H9 (cell line): ENCODE data around the gene PLCL1. TPM values are rescaled to one million over a fixed set of nuclear protein-coding genes. Genes with fewer than 3 reads are reported as not detected.
A peak's percentile ranks its signal among the peaks of the same experiment; 100 is the strongest.

ENCODE experiments used
- DNase-seq: peaks from one replicate; pipeline ENCODE4 v3.0.0-alpha.2; 2017
- H2AFZ ChIP-seq: one replicate; pipeline ENCODE4 v1.6.1; 2013; ENCODE audit warnings: mild to moderate bottlenecking, low read length, control low read depth, moderate library complexity
- H2AK5ac ChIP-seq: 2 replicates; pipeline ENCODE4 v1.6.1; 2013; ENCODE audit warnings: low read length, control low read depth, mixed read lengths; ENCODE audit not compliant: insufficient read length
- H2BK120ac ChIP-seq: one replicate; pipeline ENCODE4 v1.6.1; 2013; ENCODE audit warnings: low read depth, mild to moderate bottlenecking, low read length, control low read depth, inconsistent platforms; ENCODE audit not compliant: poor library complexity, severe bottlenecking
- H2BK12ac ChIP-seq: 2 replicates; pipeline ENCODE4 v1.6.1; 2013; ENCODE audit warnings: low read length, control low read depth, mixed read lengths, low read depth; ENCODE audit not compliant: insufficient read length
- H2BK15ac ChIP-seq: 2 replicates; pipeline ENCODE4 v1.6.1; 2013; ENCODE audit warnings: low read depth, low read length, control low read depth
- H2BK20ac ChIP-seq: one replicate; pipeline ENCODE4 v1.6.1; 2013; ENCODE audit warnings: low read depth, mild to moderate bottlenecking, low read length, control low read depth, inconsistent platforms; ENCODE audit not compliant: poor library complexity, severe bottlenecking
- H2BK5ac ChIP-seq: 2 replicates; pipeline ENCODE4 v1.6.1; 2013; ENCODE audit warnings: low read length, control low read depth, mixed read lengths; ENCODE audit not compliant: insufficient read length
- H3K14ac ChIP-seq: 2 replicates; pipeline ENCODE4 v1.6.1; 2013; ENCODE audit warnings: low read length, control low read depth; ENCODE audit not compliant: insufficient read depth
- H3K18ac ChIP-seq: 2 replicates; pipeline ENCODE4 v1.6.1; 2013; ENCODE audit warnings: low read depth, mild to moderate bottlenecking, mixed read lengths, low read length, control low read depth; ENCODE audit not compliant: insufficient read length
- H3K23ac ChIP-seq: 2 replicates; pipeline ENCODE4 v1.6.1; 2013; ENCODE audit warnings: low read length, control low read depth, mixed read lengths, low read depth; ENCODE audit not compliant: insufficient read length
- H3K23me2 ChIP-seq: 2 replicates; pipeline ENCODE4 v1.6.1; 2013; ENCODE audit warnings: low read depth, mild to moderate bottlenecking, mixed read lengths, low read length, control low read depth; ENCODE audit not compliant: insufficient read length, poor library complexity, severe bottlenecking
- H3K27ac ChIP-seq: 2 replicates; pipeline ENCODE4 v1.5.1; 2013; ENCODE audit warnings: low read length, control low read depth, mixed read lengths, low read depth; ENCODE audit not compliant: insufficient read length
- H3K27me3 ChIP-seq: 2 replicates; pipeline ENCODE4 v1.6.1; 2013; ENCODE audit warnings: low read length, control low read depth, inconsistent platforms; ENCODE audit not compliant: insufficient read depth
- H3K4ac ChIP-seq: 2 replicates; pipeline ENCODE4 v1.6.1; 2013; ENCODE audit warnings: low read depth, mild to moderate bottlenecking, control low read depth, inconsistent platforms, low read length, moderate library complexity
- H3K4me1 ChIP-seq: 2 replicates; pipeline ENCODE4 v1.6.1; 2013; ENCODE audit warnings: low read length, control low read depth, inconsistent platforms; ENCODE audit not compliant: insufficient read depth
- H3K4me2 ChIP-seq: 2 replicates; pipeline ENCODE4 v1.6.1; 2013; ENCODE audit warnings: low read length, control low read depth, mixed read lengths; ENCODE audit not compliant: insufficient read length, insufficient read depth
- H3K56ac ChIP-seq: 2 replicates; pipeline ENCODE4 v1.6.1; 2013; ENCODE audit warnings: low read depth, mild to moderate bottlenecking, mixed read lengths, low read length, control low read depth; ENCODE audit not compliant: insufficient read length
- H3K79me1 ChIP-seq: 2 replicates; pipeline ENCODE4 v1.6.1; 2013; ENCODE audit warnings: low read depth, mild to moderate bottlenecking, moderate library complexity, low read length, control low read depth, inconsistent platforms; ENCODE audit not compliant: insufficient read depth, poor library complexity, severe bottlenecking
- H3K79me2 ChIP-seq: 2 replicates; pipeline ENCODE4 v1.6.1; 2013; ENCODE audit warnings: low read length, control low read depth, inconsistent platforms; ENCODE audit not compliant: insufficient read depth
- H3K9ac ChIP-seq: 2 replicates; pipeline ENCODE4 v1.6.1; 2013; ENCODE audit warnings: low read length, control low read depth, mixed read lengths; ENCODE audit not compliant: insufficient read length; ENCODE audit errors: extremely low read depth
- H3K9me3 ChIP-seq: one replicate; pipeline ENCODE4 v1.6.1; 2013; ENCODE audit warnings: low read depth, low read length, inconsistent platforms; ENCODE audit not compliant: control insufficient read depth
- H3T11ph ChIP-seq: one replicate; pipeline ENCODE4 v1.6.1; 2013; ENCODE audit warnings: mild to moderate bottlenecking, low read length, control low read depth, inconsistent platforms
- H4K20me1 ChIP-seq: one replicate; pipeline ENCODE4 v1.6.1; 2013; ENCODE audit not compliant: control insufficient read depth, insufficient read length, insufficient read depth
- H4K5ac ChIP-seq: 2 replicates; pipeline ENCODE4 v1.6.1; 2013; ENCODE audit warnings: low read depth, mild to moderate bottlenecking, mixed read lengths, low read length, control low read depth; ENCODE audit not compliant: insufficient read length
- H4K8ac ChIP-seq: replicated peaks from 2 replicates; pipeline ENCODE4 v1.6.1; 2013; ENCODE audit warnings: low read length, control low read depth, mixed read lengths, low read depth; ENCODE audit not compliant: insufficient read length
- H4K91ac ChIP-seq: 2 replicates; pipeline ENCODE4 v1.6.1; 2013; ENCODE audit warnings: low read depth, mild to moderate bottlenecking, moderate library complexity, mixed read lengths, low read length, control low read depth; ENCODE audit not compliant: insufficient read length
- H3K27ac Mint-ChIP-seq, 3 experiments: 2 replicates in 2 of 3; 3 replicates in 1 of 3; pipeline ENCODE4 v1.8.0; 2020 to 2021; ENCODE audit warnings: mixed read lengths in 3 of 3, mild to moderate bottlenecking in 1 of 3, moderate library complexity in 1 of 3
- H3K27me3 Mint-ChIP-seq: 2 replicates; pipeline ENCODE4 v1.8.0; 2021; ENCODE audit warnings: low read depth, mild to moderate bottlenecking, moderate library complexity, mixed read lengths
- H3K36me3 Mint-ChIP-seq, 3 experiments: 2 replicates in 2 of 3; 3 replicates in 1 of 3; pipeline ENCODE4 v1.8.0; 2020 to 2021; ENCODE audit warnings: low read depth in 3 of 3, mixed read lengths in 3 of 3; ENCODE audit not compliant: insufficient read depth in 1 of 3
- H3K4me1 Mint-ChIP-seq, 2 experiments: 2 replicates each; pipeline ENCODE4 v1.8.0; 2020; ENCODE audit warnings: mixed read lengths in 2 of 2
- H3K4me3 Mint-ChIP-seq, 2 experiments: 2 replicates in 1 of 2; 3 replicates in 1 of 2; pipeline ENCODE4 v1.8.0; 2020 to 2021; ENCODE audit warnings: mild to moderate bottlenecking in 2 of 2, mixed read lengths in 2 of 2, moderate library complexity in 1 of 2
- H3K9me3 Mint-ChIP-seq, 2 experiments: 2 replicates in 1 of 2; 3 replicates in 1 of 2; pipeline ENCODE4 v1.8.0; 2020; ENCODE audit warnings: mild to moderate bottlenecking in 2 of 2, mixed read lengths in 2 of 2, moderate library complexity in 1 of 2
- WGBS: extraction: QIAGEN DNeasy Blood & Tissue Kit; methylation state at CpG from one replicate; pipeline ENCODE4 v1.1.7; 2013; ENCODE audit warnings: missing lambda C conversion rate, low lambda C conversion rate, mixed read lengths; ENCODE audit not compliant: insufficient read length; ENCODE audit errors: extremely low coverage; 5-methylcytosine and 5-hydroxymethylcytosine counted together
- total RNA-seq: library from RNA; stranded (reverse); gene quantifications from 2 replicates; pipeline ENCODE4 v1.2.1, GENCODE V29; 2021
- TF ChIP-seq, protein P1 (sequence below): fragments of 200-600 bp; sonication (generic); conservative IDR thresholded peaks from 3 replicates; pipeline ENCODE4 v1.8.0; 2021; ENCODE audit warnings: antibody characterized with exemption, mild to moderate bottlenecking

The PLCL1 gene
- total RNA-seq, 1 experiment from 2014 or later = 0.04 TPM

- peaks cover 40 to 48% of the 10 kb centered on the region in 2 experiments for H3K4me1 Mint-ChIP-seq
- H3K23me2 ChIP-seq = no peaks in the 10 kb centered on the region
- no peak overlapping the region for H4K8ac ChIP-seq
- no peak overlapping the region for H2BK120ac ChIP-seq
- no peak overlapping the region for H2AK5ac ChIP-seq
- no peak overlapping the region for H2BK5ac ChIP-seq
- no peak overlapping the region for H3K4me3 Mint-ChIP-seq
- no peak overlapping the region for H3K18ac ChIP-seq
- peak overlapping the region in 2 of 3 experiments; percentile 42 to 89; a peak in 4 of 7 replicates for H3K27ac Mint-ChIP-seq
- H2AFZ ChIP-seq = no peak overlapping the region
- H3K79me1 ChIP-seq = no peaks in the 10 kb centered on the region
- H3K4ac ChIP-seq = no peak overlapping the region
- no peaks in the 10 kb centered on the region for H3K27me3 ChIP-seq
- no peaks in the 10 kb centered on the region for H3K9me3 ChIP-seq
- no peak overlapping the region for H3K14ac ChIP-seq
- TF ChIP-seq, protein P1, sequence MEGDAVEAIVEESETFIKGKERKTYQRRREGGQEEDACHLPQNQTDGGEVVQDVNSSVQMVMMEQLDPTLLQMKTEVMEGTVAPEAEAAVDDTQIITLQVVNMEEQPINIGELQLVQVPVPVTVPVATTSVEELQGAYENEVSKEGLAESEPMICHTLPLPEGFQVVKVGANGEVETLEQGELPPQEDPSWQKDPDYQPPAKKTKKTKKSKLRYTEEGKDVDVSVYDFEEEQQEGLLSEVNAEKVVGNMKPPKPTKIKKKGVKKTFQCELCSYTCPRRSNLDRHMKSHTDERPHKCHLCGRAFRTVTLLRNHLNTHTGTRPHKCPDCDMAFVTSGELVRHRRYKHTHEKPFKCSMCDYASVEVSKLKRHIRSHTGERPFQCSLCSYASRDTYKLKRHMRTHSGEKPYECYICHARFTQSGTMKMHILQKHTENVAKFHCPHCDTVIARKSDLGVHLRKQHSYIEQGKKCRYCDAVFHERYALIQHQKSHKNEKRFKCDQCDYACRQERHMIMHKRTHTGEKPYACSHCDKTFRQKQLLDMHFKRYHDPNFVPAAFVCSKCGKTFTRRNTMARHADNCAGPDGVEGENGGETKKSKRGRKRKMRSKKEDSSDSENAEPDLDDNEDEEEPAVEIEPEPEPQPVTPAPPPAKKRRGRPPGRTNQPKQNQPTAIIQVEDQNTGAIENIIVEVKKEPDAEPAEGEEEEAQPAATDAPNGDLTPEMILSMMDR = no peak
- no peaks in the 10 kb centered on the region; the same call in 1 of the 2 replicates for H3K4me1 ChIP-seq
- no peak overlapping the region for H4K91ac ChIP-seq
- H2BK12ac ChIP-seq = no peak overlapping the region
- H3T11ph ChIP-seq = no peak overlapping the region
- H3K79me2 ChIP-seq = no peaks in the 10 kb centered on the region
- no CpG with 5 or more reads among the region's 2 CpGs for WGBS
- no peak overlapping the region for H3K23ac ChIP-seq
- peaks cover 0 to 3% of the 10 kb centered on the region in 2 experiments; a peak in 1 of 5 replicates for H3K9me3 Mint-ChIP-seq
- no peak overlapping the region for H2BK15ac ChIP-seq
- no peak overlapping the region for H4K5ac ChIP-seq
- no peaks in the 10 kb centered on the region for H3K27me3 Mint-ChIP-seq
- no peak overlapping the region for H3K9ac ChIP-seq
- no peak overlapping the region for H2BK20ac ChIP-seq
- no peaks in the 10 kb centered on the region for H4K20me1 ChIP-seq
- no peak overlapping the region for H3K27ac ChIP-seq
- no peak overlapping the region for H3K56ac ChIP-seq
- H3K4me2 ChIP-seq = no peak overlapping the region
- H3K36me3 Mint-ChIP-seq = peaks cover 0 to 6% (median 0%) of the 10 kb centered on the region in 3 experiments; a peak in 1 of 7 replicates
- peak; percentile 26 for DNase-seq
Observed at GRCh38 chr2:197946562-197946961, 142.2 kb downstream of the PLCL1 start.
